G401 (cell line): Measurements from ENCODE around the gene RTL3. TPM values are rescaled to one million over a fixed set of nuclear protein-coding genes. Genes with fewer than 3 reads are reported as not detected.
A peak's percentile ranks its signal among the peaks of the same experiment; 100 is the strongest.
"Not testable (repeated sequence)": the region's sequence is repeated elsewhere in the genome, so short reads cannot be mapped to it uniquely, and the experiment has no call there.

Experiments used
- DNase-seq: peaks from one replicate; pipeline ENCODE4 v3.0.0-alpha.2; 2015; ENCODE audit warnings: low spot score
- in situ Hi-C: cut with HindIII; loops from 2 replicates; pipeline ENCODE4 v1.10.0; 2016; ENCODE audit warnings: low sequenced_read_pairs, mixed read lengths
- total RNA-seq: library from RNA; depleted of rRNA; stranded (reverse); fragments of >200 nt; shearing (Covaris generic); gene quantifications from 2 replicates; pipeline ENCODE4 v1.2.3, GENCODE V29; 2014; rRNA removed

The RTL3 gene
- total RNA-seq: not detected in 2 replicates

- DNase-seq: no peak
- in situ Hi-C loops: no loop called here
These were observed at the start of gene RTL3 for GRCh38 chrX:78658845-78659744. Gene RTL3 (minus strand): TSS chrX:78659328. CDS start chrX:78658420, 908 bp downstream.

GRCh38 chrX:78708816-78709215 lies 49.7 kb upstream of the RTL3 start:
- in situ Hi-C loops: no loop called here
- DNase-seq: no peak

- in situ Hi-C loops: no loop called here
- DNase-seq: no peak
These were observed 49.1 kb upstream of the RTL3 start for GRCh38 chrX:78708262-78708661.

- in situ Hi-C loops: no loop called here
- no peak for DNase-seq
These were observed 46.9 kb upstream of the RTL3 start for GRCh38 chrX:78706071-78706470.

- in situ Hi-C loops: no loop called here
- no peak for DNase-seq
These were observed 34.4 kb upstream of the RTL3 start for GRCh38 chrX:78693536-78693935.

- in situ Hi-C loops: no loop called here
These were observed 33.9 kb upstream of the RTL3 start for GRCh38 chrX:78693012-78693411.

GRCh38 chrX:78687586-78687985 lies 28.5 kb upstream of the RTL3 start:
- in situ Hi-C loops: no loop called here

More at GRCh38 chrX:78693012-78693411, 33.9 kb upstream of the RTL3 start:
- DNase-seq: no peak

GRCh38 chrX:78673246-78673645 lies 14.1 kb upstream of the RTL3 start:
- DNase-seq: no peak
- in situ Hi-C loops: no loop called here

More at GRCh38 chrX:78687586-78687985, 28.5 kb upstream of the RTL3 start:
- no peak for DNase-seq

- in situ Hi-C loops: no loop called here
- peak; percentile 0 for DNase-seq
These were observed 6.2 kb upstream of the RTL3 start for GRCh38 chrX:78665342-78665741.

- no peak for DNase-seq
- in situ Hi-C loops: no loop called here
These were observed 2.7 kb upstream of the RTL3 start for GRCh38 chrX:78661836-78662235.

- in situ Hi-C loops: no loop called here
- DNase-seq: no peak
These were observed 827 bp upstream of the RTL3 start for GRCh38 chrX:78659955-78660354.

GRCh38 chrX:78658414-78658813 lies 714 bp downstream of the RTL3 start:
- DNase-seq: no peak
- in situ Hi-C loops: no loop called here

- in situ Hi-C loops: no loop called here
- DNase-seq: no peak
These were observed 3.5 kb downstream of the RTL3 start for GRCh38 chrX:78655642-78656041.

- in situ Hi-C loops: no loop called here
- DNase-seq: no peak
These were observed 5.9 kb downstream of the RTL3 start for GRCh38 chrX:78653118-78653822.

GRCh38 chrX:78650906-78651437 lies 8.2 kb downstream of the RTL3 start:
- no peak for DNase-seq
- in situ Hi-C loops: no loop called here

GRCh38 chrX:78643874-78644273 lies 15.3 kb downstream of the RTL3 start:
- in situ Hi-C loops: no loop called here
- no peak for DNase-seq

- in situ Hi-C loops: no loop called here
- no peak for DNase-seq
These were observed 16.0 kb downstream of the RTL3 start for GRCh38 chrX:78643096-78643495.

- DNase-seq, in situ Hi-C loops: not testable (repeated sequence)
These were observed 23.0 kb downstream of the RTL3 start for GRCh38 chrX:78636096-78636495.

GRCh38 chrX:78624962-78625909 lies 33.9 kb downstream of the RTL3 start:
- no peak for DNase-seq
- in situ Hi-C loops: no loop called here
